Liver (tissue), 3 donors: Measurements from ENCODE around the gene SORBS2.

Source experiments
- CTCF ChIP-seq: fragments of 150-350 bp; IDR thresholded peaks from 2 replicates; pipeline ENCODE4 v1.5.1; 2017; ENCODE audit warnings: improper control_type of control experiment, low read depth, low read length; ENCODE audit not compliant: missing input control
- EGR1 ChIP-seq, 2 donors: IDR thresholded peaks; 2 replicates each; pipeline ENCODE4 v1.6.1; 2016 to 2018; ENCODE audit warnings: antibody characterized with exemption in 2 of 2, low read depth in 2 of 2
- GABPA ChIP-seq, 2 donors: IDR thresholded peaks in 1 of 2; conservative IDR thresholded peaks in 1 of 2; 2 replicates each; pipeline ENCODE4 v1.6.1; 2016; ENCODE audit warnings: antibody characterized with exemption in 2 of 2, mild to moderate bottlenecking in 1 of 2, moderate library complexity in 1 of 2
- HNF4G ChIP-seq: IDR thresholded peaks from 2 replicates; pipeline ENCODE4 v1.6.1; 2016; ENCODE audit warnings: antibody characterized with exemption
- JUND ChIP-seq, 2 donors: IDR thresholded peaks; 2 replicates each; pipeline ENCODE4 v1.6.1; 2016; ENCODE audit warnings: antibody characterized with exemption in 2 of 2
- MAX ChIP-seq: IDR thresholded peaks from 2 replicates; pipeline ENCODE4 v1.6.1; 2016; ENCODE audit warnings: antibody characterized with exemption
- RAD21 ChIP-seq, 2 donors: IDR thresholded peaks; 2 replicates each; pipeline ENCODE4 v1.6.1; 2016; ENCODE audit warnings: antibody characterized with exemption in 2 of 2, mild to moderate bottlenecking in 2 of 2
- REST ChIP-seq: IDR thresholded peaks from 2 replicates; pipeline ENCODE4 v1.6.1; 2016; ENCODE audit warnings: antibody characterized with exemption, mild to moderate bottlenecking
- SP1 ChIP-seq: IDR thresholded peaks from 2 replicates; pipeline ENCODE4 v1.6.1; 2018; ENCODE audit warnings: antibody characterized with exemption, mild to moderate bottlenecking
- TAF1 ChIP-seq: conservative IDR thresholded peaks from 2 replicates; pipeline ENCODE4 v1.6.1; 2016; ENCODE audit warnings: antibody characterized with exemption, mild to moderate bottlenecking
- YY1 ChIP-seq: IDR thresholded peaks from 2 replicates; pipeline ENCODE4 v1.6.1; 2016; ENCODE audit warnings: antibody characterized with exemption, mild to moderate bottlenecking
- ZBTB33 ChIP-seq: IDR thresholded peaks from 2 replicates; pipeline ENCODE4 v1.6.1; 2016; ENCODE audit warnings: antibody characterized with exemption
- donor health status: healthy.
- donor health status: healthy.

GRCh38 chr4:185546335-185546734, 265.7 kb downstream of the SORBS2 start:
- TF ChIP-seq CTCF (no peak), MAX (no peak), SP1 (no peak), RAD21 (IDR thresholded peaks at IDR 0.05) (no peak), YY1 (no peak), GABPA (IDR thresholded peaks at IDR 0.05 in 1 of 2, conservative IDR thresholded peaks at IDR 0.05 in 1 of 2) (no peak), HNF4G (no peak), TAF1 (no peak), EGR1 (IDR thresholded peaks at IDR 0.05; ENCODE audit: low read depth in 2 of 2) (no peak), ZBTB33 (no peak), JUND (IDR thresholded peaks at IDR 0.05) (no peak), REST (no peak)
